Measurements from ENCODE around the gene MAP1A.
"Not testable (repeated sequence)": the region's sequence is repeated elsewhere in the genome, so short reads cannot be mapped to it uniquely, and the experiment has no call there.

Gene MAP1A

DNA sequence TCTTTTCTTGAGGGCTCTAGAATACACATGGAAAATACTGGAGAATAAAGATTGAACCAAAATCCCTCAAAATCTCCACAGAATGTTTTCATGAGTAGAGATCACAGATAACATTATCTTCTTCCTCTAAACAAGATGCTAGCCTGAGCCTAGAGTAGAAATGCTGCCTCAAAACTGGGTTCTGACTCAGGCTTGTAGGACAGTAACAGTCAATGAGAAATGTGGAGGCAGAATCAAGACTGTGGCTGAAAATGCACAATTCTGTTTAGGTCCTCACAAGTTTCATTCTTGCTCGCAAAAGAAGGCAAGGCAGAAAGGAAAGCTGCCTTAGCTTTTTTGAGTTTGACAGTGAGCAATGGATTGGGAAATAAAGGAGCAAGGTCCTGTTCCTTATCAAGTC, 57.2 kb downstream of the MAP1A start:
- H3K4me3 ChIP-seq (ENCODE audit: low read depth, low read length); DNase-seq (ENCODE audit: low read depth): not testable (repeated sequence)

Measured in skeletal muscle cell (primary cell).